ENCODE measurements around the gene SIK1.
"Not testable (repeated sequence)": the region's sequence is repeated elsewhere in the genome, so short reads cannot be mapped to it uniquely, and the experiment has no call there.

DNA sequence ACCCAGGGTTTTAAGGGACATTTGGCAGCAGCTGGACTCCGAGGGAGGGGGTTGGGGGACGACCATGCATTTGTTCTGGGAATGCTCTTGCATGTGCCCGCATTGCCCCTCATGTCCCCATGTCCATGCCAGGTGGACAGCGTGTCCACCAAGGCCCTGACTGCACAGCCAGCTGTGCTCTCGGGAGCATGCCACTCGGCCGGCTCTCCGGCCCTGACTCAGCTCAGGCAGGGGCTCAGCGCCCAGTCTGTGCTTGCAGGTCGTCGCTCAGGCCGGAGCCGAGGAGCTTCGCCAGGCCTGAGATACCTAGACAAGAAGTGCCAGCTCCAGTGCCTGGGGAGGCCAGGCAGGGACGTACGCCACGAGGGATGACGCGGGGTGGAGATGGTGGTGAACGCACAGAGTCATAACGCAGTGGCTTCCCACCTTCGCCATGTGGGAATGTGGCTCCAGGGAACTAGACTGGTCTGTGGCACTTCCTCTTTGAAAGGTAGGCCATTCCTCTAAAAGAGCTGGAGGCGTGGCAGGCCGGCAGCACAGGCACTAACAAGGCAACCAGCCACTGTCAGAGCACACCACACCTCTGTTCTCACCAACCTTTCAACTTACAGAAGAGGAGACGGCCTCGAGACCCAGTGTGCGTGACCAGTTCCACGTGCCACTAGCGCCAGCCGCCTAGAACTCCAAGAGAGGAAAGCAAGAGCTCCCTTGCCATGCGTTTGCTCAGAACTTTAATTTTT, 43.0 kb upstream of the SIK1 start:
- TF ChIP-seq POLR2A, POLR2AphosphoS5 (IDR thresholded peaks at IDR 0.05): not testable (repeated sequence)
- TF ChIP-seq, protein P1, sequence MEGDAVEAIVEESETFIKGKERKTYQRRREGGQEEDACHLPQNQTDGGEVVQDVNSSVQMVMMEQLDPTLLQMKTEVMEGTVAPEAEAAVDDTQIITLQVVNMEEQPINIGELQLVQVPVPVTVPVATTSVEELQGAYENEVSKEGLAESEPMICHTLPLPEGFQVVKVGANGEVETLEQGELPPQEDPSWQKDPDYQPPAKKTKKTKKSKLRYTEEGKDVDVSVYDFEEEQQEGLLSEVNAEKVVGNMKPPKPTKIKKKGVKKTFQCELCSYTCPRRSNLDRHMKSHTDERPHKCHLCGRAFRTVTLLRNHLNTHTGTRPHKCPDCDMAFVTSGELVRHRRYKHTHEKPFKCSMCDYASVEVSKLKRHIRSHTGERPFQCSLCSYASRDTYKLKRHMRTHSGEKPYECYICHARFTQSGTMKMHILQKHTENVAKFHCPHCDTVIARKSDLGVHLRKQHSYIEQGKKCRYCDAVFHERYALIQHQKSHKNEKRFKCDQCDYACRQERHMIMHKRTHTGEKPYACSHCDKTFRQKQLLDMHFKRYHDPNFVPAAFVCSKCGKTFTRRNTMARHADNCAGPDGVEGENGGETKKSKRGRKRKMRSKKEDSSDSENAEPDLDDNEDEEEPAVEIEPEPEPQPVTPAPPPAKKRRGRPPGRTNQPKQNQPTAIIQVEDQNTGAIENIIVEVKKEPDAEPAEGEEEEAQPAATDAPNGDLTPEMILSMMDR (IDR thresholded peaks at IDR 0.05), result not testable (repeated sequence)
